ENCODE results near the gene NT5C2.

DNA sequence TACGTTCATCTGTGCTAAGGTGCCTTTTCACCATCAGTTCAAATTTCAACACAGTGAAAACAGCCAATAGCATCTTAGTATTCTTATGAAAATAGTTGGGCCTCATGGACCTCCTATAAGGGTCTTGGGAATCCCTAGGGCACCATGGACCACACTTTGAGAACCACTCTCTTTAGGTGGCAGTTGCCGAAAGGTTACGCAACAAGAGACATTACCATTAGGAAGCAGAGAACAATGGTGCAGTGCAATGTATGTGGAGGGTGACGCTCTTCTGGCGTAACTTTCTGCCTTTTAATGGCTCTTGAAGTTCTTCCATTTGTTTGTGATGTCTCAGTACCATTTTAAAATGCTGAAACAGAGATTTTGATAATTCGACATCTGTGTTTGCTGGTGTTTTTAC is 143.8 kb downstream of the NT5C2 start:
- TF ChIP-seq ZFX (IDR thresholded peaks at IDR 0.05; ENCODE audit: borderline replicate concordance), result no peak
- TF ChIP-seq, protein P1, sequence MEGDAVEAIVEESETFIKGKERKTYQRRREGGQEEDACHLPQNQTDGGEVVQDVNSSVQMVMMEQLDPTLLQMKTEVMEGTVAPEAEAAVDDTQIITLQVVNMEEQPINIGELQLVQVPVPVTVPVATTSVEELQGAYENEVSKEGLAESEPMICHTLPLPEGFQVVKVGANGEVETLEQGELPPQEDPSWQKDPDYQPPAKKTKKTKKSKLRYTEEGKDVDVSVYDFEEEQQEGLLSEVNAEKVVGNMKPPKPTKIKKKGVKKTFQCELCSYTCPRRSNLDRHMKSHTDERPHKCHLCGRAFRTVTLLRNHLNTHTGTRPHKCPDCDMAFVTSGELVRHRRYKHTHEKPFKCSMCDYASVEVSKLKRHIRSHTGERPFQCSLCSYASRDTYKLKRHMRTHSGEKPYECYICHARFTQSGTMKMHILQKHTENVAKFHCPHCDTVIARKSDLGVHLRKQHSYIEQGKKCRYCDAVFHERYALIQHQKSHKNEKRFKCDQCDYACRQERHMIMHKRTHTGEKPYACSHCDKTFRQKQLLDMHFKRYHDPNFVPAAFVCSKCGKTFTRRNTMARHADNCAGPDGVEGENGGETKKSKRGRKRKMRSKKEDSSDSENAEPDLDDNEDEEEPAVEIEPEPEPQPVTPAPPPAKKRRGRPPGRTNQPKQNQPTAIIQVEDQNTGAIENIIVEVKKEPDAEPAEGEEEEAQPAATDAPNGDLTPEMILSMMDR (IDR thresholded peaks at IDR 0.05), result no peak
